ENCODE results near the gene KRTAP9-3.

DNA sequence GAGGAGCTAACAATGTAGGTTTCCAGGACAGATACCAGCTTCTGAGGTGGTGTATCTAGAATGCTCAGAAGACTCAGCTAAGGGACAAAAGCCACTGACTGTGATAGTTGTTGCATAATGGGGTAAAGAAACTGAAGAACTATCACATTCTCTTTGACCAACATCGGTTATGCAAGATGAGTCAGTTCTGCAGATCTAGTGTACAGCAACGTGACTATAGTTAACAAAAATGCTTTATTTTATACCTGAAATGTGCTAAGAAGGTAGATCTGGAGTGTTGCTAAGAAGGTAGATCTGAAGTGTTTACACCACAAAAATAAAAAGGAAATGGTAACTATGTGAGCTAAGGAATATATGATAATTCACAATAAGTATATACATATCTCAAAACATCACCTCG lies 35.5 kb downstream of the KRTAP9-3 start:
- TF ChIP-seq, protein P1, sequence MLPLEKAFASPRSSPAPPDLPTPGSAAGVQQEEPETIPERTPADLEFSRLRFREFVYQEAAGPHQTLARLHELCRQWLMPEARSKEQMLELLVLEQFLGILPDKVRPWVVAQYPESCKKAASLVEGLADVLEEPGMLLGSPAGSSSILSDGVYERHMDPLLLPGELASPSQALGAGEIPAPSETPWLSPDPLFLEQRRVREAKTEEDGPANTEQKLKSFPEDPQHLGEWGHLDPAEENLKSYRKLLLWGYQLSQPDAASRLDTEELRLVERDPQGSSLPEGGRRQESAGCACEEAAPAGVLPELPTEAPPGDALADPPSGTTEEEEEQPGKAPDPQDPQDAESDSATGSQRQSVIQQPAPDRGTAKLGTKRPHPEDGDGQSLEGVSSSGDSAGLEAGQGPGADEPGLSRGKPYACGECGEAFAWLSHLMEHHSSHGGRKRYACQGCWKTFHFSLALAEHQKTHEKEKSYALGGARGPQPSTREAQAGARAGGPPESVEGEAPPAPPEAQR (CRISPR knock-in tag; IDR thresholded peaks at IDR 0.05): no peak
- TF ChIP-seq, protein P2, sequence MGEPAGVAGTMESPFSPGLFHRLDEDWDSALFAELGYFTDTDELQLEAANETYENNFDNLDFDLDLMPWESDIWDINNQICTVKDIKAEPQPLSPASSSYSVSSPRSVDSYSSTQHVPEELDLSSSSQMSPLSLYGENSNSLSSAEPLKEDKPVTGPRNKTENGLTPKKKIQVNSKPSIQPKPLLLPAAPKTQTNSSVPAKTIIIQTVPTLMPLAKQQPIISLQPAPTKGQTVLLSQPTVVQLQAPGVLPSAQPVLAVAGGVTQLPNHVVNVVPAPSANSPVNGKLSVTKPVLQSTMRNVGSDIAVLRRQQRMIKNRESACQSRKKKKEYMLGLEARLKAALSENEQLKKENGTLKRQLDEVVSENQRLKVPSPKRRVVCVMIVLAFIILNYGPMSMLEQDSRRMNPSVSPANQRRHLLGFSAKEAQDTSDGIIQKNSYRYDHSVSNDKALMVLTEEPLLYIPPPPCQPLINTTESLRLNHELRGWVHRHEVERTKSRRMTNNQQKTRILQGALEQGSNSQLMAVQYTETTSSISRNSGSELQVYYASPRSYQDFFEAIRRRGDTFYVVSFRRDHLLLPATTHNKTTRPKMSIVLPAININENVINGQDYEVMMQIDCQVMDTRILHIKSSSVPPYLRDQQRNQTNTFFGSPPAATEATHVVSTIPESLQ (CRISPR knock-in tag; IDR thresholded peaks at IDR 0.05): no peak
- no peak for TF ChIP-seq HMGA2 (CRISPR knock-in tag; IDR thresholded peaks at IDR 0.05)
